GM12872 (cell line): ENCODE results near the gene WBP1L.

Experiments used
- TF ChIP-seq, protein P1 (sequence below): IDR thresholded peaks from 3 replicates; pipeline ENCODE4 v1.5.1; 2011; ENCODE audit warnings: low read depth, mild to moderate bottlenecking, low read length, moderate library complexity; ENCODE audit not compliant: insufficient read depth

Gene WBP1L

DNA sequence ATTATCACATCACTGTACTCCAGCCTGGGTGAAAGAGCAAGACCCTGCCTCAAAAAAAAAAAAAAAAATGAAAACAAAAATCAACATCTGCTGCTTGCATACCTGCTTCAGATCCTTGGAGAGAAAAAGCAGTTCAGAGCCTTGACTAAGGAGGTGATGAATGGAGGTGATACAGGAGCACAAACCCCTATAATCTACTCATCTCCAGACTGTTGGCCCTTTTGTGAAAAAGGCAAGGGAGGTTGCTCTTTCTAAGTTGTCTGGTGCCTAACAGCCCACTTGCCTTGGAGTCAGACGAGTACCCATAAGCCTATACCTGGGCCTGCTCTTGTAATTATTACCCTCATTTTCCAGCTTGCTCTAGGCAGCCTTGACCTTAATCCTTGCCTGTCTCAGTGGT is 27.9 kb upstream of the WBP1L start:
- TF ChIP-seq, protein P1, sequence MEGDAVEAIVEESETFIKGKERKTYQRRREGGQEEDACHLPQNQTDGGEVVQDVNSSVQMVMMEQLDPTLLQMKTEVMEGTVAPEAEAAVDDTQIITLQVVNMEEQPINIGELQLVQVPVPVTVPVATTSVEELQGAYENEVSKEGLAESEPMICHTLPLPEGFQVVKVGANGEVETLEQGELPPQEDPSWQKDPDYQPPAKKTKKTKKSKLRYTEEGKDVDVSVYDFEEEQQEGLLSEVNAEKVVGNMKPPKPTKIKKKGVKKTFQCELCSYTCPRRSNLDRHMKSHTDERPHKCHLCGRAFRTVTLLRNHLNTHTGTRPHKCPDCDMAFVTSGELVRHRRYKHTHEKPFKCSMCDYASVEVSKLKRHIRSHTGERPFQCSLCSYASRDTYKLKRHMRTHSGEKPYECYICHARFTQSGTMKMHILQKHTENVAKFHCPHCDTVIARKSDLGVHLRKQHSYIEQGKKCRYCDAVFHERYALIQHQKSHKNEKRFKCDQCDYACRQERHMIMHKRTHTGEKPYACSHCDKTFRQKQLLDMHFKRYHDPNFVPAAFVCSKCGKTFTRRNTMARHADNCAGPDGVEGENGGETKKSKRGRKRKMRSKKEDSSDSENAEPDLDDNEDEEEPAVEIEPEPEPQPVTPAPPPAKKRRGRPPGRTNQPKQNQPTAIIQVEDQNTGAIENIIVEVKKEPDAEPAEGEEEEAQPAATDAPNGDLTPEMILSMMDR: no peak

DNA sequence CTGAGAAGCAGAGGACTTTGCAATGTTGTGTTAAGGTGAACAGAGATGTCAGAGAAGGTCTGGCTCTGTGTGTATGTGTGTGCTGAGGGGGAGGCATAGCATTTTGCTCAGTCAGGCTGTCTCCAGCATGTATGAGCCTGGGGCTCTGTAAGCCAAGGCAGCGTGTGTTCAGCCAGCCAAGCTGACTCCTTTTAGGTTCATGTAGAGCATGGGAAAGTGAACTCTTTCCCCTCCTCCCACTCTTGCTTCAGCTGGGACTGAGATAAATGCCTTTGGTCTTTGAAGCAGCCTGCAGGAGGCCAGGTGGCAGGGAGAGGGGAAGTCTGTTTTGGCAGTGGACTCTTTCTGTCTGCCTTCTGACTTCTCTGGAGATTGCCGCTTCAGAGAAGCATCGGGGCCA is 25.5 kb upstream of the WBP1L start:
- TF ChIP-seq, protein P1: no peak

DNA sequence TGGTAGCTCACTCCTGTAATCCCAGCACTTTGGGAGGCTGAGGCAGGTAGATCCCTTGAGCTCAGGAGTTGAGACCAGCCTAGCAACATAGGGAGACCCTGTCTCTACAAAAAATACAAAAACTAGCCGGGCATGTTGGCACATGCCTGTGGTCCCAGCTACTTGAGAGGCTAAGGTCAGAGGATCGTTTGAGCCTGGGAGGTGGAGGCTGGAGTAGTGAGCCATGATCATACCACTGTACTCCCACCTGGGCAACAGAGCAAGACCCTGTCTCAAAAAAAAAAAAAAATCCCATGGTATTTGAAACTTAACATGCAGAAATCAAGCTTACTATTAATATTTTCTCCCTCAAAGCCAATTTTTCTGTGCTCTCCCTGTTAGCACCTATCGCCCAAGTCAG is 23.4 kb upstream of the WBP1L start:
- TF ChIP-seq, protein P1: no peak

DNA sequence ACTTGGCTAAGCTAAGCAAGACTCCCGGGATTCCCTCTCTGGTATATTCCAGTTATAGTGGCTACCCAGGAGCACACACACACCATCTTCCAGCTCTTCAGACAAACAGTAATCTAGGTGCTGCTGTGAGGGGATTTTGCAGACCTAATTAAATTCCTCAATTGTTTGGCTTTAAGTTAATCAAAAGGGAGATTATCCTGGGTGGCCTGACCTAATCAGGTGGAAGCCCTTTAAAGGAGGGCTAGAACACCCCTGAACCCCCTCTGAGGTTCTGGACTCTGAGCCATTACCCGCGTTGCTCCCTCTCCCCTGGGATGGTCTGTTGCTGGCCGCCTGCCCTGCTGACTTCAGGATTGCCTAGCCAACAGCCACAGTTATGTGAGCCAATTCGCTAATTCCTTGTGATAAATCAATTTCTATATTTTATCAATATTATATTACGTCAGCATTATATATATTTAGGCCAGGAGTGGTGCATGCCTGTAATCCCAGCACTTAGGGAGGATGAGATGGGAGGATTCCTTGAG is 22.9 kb upstream of the WBP1L start:
- TF ChIP-seq, protein P1: no peak

DNA sequence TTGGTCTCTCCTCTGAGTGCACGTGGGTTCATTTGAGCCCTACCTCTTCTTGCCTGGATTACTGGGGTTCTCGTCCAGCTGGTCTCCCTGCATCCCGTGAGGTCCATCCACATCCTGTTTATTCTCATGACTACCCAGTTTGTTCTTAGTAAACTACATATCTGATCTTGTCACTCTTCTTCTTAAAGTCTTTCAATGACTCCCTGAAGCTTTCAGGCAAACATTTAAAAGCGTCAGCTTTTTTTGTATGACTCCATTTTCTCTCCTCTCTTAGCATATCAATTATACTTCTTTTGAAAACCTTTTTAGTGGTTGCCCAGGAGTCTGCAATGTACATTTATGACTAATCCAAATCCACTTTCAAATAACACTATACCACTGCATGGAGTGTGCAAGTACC is 21.8 kb upstream of the WBP1L start:
- TF ChIP-seq, protein P1: no peak

DNA sequence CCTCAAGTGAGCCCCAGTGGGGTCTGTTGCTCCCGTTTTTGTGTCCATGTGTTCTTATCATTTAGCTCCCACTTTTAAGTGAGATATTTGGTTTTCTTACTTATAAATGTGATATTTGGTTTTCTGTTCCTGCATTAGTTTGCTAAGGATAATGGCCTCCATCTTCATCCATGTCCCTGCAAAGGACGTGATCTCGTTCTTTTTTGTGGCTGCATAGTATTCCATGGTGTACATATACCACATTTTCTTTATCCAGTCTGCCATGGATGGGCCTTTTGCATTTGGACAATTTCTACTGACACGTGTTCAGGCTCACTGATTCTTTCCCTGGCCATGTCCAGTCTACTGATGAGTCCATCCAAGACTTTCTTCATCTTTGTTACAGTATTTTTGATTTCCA is 19.8 kb upstream of the WBP1L start:
- TF ChIP-seq, protein P1: no peak

DNA sequence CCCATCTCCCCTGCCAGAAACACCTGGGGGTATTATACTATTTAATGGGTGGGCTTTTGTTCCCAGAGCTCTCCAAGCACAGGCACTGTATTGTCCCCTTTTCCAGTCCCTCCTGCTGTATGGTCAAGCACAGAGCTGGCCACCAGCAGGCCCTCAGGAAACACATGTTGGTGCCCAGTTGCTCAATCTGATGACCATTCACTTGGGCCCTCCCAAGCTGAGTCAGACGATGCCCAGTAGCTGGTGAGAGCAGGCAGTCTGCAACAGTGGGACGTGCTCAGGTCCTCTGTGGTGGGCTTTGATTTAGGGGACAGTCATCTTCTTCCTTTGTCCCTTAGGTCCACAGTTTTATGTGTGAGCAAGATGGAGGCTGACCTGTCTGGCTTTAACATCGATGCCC is 17.5 kb upstream of the WBP1L start:
- TF ChIP-seq, protein P1: no peak
